ENCODE measurements around the gene FAM234B. TPM values are rescaled to one million over a fixed set of nuclear protein-coding genes. Genes with fewer than 3 reads are reported as not detected.

The FAM234B gene, protein sequence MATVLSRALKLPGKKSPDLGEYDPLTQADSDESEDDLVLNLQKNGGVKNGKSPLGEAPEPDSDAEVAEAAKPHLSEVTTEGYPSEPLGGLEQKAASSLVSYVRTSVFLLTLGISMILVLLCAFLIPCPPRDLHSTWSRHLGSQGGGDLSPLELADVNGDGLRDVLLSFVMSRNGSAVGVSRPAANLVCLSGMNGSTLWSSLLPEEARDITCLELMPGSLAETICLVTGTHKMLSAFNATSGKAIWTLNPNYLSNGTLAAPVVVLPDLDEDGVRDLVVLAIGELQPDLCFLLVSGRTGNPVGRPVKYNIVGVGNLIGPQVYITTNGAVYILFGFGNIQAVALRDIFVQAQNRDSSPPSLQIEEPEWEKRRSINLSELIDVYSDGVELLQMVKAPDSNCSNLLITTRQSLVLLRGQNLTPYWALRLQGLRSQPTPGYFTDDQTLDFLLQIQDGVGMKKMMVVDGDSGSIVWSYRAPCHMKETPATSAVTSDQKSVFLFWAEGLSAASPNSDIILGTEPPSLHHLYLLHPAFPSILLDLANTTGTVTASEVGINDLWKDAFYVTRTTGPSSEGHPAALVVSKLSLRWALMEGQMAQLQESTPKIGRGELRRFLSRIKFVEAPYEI
- total RNA-seq (2021) (25.9 to 28.6 TPM (median 26.2 TPM) in 3 replicates), Bru-seq, nascent RNA (percentile 75 among the genes with signal in this experiment)
- long read RNA-seq, experiment 1, full-length matches to known transcripts, result 41 of 57 reads
- long read RNA-seq, experiment 1, partial matches to known transcripts, result 7 of 57 reads
- long read RNA-seq, experiment 1, other reads (novel, unspliced or antisense), result 9 of 57 reads
- long read RNA-seq, experiment 2, full-length matches to known transcripts, result 2 of 27 reads
- long read RNA-seq, experiment 2, partial matches to known transcripts, result 4 of 27 reads
- long read RNA-seq, experiment 2, other reads (novel, unspliced or antisense), result 21 of 27 reads
- long read RNA-seq, experiment 3, result 0 reads

DNA sequence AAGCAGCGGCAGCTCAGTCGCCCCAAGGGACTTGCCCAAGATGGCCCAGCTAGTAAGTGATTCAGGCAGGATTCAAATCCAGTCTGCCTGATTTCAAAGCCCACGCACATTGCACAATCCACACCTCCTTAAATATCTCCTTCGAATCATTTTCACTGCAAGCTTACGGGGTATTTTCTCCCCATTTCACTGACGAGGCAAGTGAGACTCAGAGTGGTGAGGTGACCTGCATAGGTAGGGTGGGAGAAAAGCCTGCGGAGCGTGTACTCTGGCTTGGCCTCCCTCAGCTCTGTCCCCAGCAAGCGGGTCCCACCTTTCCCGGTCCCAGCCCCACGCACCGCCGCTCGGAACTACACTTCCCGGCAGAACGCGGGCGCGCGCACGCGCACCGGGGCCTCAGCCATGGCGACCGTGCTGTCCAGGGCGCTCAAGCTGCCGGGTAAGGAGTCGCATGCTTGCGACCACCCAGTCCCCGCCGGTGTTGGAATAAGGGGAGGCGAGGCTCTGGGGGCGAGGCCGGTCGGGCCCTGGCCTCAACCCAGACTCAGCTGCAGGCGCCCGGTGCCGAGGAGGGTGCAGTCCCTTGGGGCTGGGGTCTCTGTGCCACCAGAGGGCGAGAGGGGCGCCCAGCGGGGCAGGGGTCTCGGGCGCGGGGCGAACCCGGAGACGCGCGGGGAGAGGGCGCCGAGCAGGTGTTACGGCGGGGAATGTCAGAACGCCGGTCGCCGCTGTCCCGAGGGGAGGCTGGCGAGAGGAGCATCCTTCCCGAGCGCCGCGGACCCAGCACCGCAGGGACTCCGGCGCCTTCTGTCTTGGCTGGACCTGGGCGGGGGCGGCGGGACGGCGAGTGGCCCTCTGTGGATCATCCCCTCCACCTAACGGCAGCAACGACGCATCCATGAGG is at the start of gene FAM234B:
Gene FAM234B, plus strand, starts transcription at position 380 of the 904 bp plus-strand sequence. Its CDS starts 23 bp downstream, at position 403.
- ChIA-PET POLR2A (interaction anchor here (0.7 kb wide), 1 partner anchor 68 kb away, joined by 6 read pairs; no protein-coding TSS in a partner anchor), CTCF (interaction anchor here (0.8 to 3.9 kb wide), 14 partner anchors 13 to 486 kb away, joined by 3 to 19 read pairs (median 4); no protein-coding TSS in a partner anchor)
- Mint-ChIP-seq H3K4me1 (peaks cover 37% of the 10 kb centered on the region), H3K9me3 (no peaks in the 10 kb centered on the region), H3K27me3 (ENCODE audit: low read depth) (peaks cover 15% of the 10 kb centered on the region), H3K4me3 (peak within 1 kb of the TSS; percentile 85), H3K27ac (no peak within 1 kb of the TSS), H3K36me3 (no peaks in the 10 kb centered on the region)
- DNase-seq (ENCODE audit: low spot score) (peak; percentile 84), ATAC-seq (peak; percentile 92)
- TF ChIP-seq, protein P1, sequence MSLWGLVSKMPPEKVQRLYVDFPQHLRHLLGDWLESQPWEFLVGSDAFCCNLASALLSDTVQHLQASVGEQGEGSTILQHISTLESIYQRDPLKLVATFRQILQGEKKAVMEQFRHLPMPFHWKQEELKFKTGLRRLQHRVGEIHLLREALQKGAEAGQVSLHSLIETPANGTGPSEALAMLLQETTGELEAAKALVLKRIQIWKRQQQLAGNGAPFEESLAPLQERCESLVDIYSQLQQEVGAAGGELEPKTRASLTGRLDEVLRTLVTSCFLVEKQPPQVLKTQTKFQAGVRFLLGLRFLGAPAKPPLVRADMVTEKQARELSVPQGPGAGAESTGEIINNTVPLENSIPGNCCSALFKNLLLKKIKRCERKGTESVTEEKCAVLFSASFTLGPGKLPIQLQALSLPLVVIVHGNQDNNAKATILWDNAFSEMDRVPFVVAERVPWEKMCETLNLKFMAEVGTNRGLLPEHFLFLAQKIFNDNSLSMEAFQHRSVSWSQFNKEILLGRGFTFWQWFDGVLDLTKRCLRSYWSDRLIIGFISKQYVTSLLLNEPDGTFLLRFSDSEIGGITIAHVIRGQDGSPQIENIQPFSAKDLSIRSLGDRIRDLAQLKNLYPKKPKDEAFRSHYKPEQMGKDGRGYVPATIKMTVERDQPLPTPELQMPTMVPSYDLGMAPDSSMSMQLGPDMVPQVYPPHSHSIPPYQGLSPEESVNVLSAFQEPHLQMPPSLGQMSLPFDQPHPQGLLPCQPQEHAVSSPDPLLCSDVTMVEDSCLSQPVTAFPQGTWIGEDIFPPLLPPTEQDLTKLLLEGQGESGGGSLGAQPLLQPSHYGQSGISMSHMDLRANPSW (CRISPR knock-in tag; conservative IDR thresholded peaks at IDR 0.05; ENCODE audit: low read depth), result 0 out of 2 replicates have a peak, but pooled peaks have one; percentile 85
- TF ChIP-seq ELF4 (CRISPR knock-in tag; IDR thresholded peaks at IDR 0.05; ENCODE audit: low read depth), result no peak
- no peak for TF ChIP-seq GTF2I (CRISPR knock-in tag; conservative IDR thresholded peaks at IDR 0.05)
- TF ChIP-seq JUN (CRISPR knock-in tag; IDR thresholded peaks at IDR 0.05), result no peak
- TF ChIP-seq IRF2 (CRISPR knock-in tag; IDR thresholded peaks at IDR 0.05; ENCODE audit: borderline replicate concordance, low read depth), result no peak
- TF ChIP-seq, protein P2, sequence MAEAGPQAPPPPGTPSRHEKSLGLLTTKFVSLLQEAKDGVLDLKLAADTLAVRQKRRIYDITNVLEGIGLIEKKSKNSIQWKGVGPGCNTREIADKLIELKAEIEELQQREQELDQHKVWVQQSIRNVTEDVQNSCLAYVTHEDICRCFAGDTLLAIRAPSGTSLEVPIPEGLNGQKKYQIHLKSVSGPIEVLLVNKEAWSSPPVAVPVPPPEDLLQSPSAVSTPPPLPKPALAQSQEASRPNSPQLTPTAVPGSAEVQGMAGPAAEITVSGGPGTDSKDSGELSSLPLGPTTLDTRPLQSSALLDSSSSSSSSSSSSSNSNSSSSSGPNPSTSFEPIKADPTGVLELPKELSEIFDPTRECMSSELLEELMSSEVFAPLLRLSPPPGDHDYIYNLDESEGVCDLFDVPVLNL (CRISPR knock-in tag; IDR thresholded peaks at IDR 0.05; ENCODE audit: borderline replicate concordance, low read depth), result no peak
- no peak for TF ChIP-seq HMGA2 (CRISPR knock-in tag; IDR thresholded peaks at IDR 0.05)
- TF ChIP-seq, protein P3, sequence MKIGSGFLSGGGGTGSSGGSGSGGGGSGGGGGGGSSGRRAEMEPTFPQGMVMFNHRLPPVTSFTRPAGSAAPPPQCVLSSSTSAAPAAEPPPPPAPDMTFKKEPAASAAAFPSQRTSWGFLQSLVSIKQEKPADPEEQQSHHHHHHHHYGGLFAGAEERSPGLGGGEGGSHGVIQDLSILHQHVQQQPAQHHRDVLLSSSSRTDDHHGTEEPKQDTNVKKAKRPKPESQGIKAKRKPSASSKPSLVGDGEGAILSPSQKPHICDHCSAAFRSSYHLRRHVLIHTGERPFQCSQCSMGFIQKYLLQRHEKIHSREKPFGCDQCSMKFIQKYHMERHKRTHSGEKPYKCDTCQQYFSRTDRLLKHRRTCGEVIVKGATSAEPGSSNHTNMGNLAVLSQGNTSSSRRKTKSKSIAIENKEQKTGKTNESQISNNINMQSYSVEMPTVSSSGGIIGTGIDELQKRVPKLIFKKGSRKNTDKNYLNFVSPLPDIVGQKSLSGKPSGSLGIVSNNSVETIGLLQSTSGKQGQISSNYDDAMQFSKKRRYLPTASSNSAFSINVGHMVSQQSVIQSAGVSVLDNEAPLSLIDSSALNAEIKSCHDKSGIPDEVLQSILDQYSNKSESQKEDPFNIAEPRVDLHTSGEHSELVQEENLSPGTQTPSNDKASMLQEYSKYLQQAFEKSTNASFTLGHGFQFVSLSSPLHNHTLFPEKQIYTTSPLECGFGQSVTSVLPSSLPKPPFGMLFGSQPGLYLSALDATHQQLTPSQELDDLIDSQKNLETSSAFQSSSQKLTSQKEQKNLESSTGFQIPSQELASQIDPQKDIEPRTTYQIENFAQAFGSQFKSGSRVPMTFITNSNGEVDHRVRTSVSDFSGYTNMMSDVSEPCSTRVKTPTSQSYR (CRISPR knock-in tag; IDR thresholded peaks at IDR 0.05), result peak; percentile 55; the same call in 1 of the 2 replicates
- TF ChIP-seq, protein P4, sequence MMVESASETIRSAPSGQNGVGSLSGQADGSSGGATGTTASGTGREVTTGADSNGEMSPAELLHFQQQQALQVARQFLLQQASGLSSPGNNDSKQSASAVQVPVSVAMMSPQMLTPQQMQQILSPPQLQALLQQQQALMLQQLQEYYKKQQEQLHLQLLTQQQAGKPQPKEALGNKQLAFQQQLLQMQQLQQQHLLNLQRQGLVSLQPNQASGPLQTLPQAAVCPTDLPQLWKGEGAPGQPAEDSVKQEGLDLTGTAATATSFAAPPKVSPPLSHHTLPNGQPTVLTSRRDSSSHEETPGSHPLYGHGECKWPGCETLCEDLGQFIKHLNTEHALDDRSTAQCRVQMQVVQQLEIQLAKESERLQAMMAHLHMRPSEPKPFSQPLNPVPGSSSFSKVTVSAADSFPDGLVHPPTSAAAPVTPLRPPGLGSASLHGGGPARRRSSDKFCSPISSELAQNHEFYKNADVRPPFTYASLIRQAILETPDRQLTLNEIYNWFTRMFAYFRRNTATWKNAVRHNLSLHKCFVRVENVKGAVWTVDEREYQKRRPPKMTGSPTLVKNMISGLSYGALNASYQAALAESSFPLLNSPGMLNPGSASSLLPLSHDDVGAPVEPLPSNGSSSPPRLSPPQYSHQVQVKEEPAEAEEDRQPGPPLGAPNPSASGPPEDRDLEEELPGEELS (CRISPR knock-in tag; IDR thresholded peaks at IDR 0.05), result peak; percentile 35; the same call in 1 of the 2 replicates
- no peak for TF ChIP-seq ZNF121 (CRISPR knock-in tag; IDR thresholded peaks at IDR 0.05)
- TF ChIP-seq NR2C2 (CRISPR knock-in tag; IDR thresholded peaks at IDR 0.05), result no peak
- TF ChIP-seq SOX15 (CRISPR knock-in tag; IDR thresholded peaks at IDR 0.05), result no peak
- no peak for TF ChIP-seq TCF7 (CRISPR knock-in tag; IDR thresholded peaks at IDR 0.05; ENCODE audit: low read depth)
- no peak for TF ChIP-seq ZNF416 (CRISPR knock-in tag; IDR thresholded peaks at IDR 0.05)
- TF ChIP-seq FOXJ3 (CRISPR knock-in tag; IDR thresholded peaks at IDR 0.05; ENCODE audit: borderline replicate concordance), result no peak
- TF ChIP-seq FOXP1 (CRISPR knock-in tag; IDR thresholded peaks at IDR 0.05; ENCODE audit: borderline replicate concordance), result peak; percentile 64; the same call in 1 of the 2 replicates
- TF ChIP-seq, protein P5, sequence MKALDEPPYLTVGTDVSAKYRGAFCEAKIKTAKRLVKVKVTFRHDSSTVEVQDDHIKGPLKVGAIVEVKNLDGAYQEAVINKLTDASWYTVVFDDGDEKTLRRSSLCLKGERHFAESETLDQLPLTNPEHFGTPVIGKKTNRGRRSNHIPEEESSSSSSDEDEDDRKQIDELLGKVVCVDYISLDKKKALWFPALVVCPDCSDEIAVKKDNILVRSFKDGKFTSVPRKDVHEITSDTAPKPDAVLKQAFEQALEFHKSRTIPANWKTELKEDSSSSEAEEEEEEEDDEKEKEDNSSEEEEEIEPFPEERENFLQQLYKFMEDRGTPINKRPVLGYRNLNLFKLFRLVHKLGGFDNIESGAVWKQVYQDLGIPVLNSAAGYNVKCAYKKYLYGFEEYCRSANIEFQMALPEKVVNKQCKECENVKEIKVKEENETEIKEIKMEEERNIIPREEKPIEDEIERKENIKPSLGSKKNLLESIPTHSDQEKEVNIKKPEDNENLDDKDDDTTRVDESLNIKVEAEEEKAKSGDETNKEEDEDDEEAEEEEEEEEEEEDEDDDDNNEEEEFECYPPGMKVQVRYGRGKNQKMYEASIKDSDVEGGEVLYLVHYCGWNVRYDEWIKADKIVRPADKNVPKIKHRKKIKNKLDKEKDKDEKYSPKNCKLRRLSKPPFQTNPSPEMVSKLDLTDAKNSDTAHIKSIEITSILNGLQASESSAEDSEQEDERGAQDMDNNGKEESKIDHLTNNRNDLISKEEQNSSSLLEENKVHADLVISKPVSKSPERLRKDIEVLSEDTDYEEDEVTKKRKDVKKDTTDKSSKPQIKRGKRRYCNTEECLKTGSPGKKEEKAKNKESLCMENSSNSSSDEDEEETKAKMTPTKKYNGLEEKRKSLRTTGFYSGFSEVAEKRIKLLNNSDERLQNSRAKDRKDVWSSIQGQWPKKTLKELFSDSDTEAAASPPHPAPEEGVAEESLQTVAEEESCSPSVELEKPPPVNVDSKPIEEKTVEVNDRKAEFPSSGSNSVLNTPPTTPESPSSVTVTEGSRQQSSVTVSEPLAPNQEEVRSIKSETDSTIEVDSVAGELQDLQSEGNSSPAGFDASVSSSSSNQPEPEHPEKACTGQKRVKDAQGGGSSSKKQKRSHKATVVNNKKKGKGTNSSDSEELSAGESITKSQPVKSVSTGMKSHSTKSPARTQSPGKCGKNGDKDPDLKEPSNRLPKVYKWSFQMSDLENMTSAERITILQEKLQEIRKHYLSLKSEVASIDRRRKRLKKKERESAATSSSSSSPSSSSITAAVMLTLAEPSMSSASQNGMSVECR (CRISPR knock-in tag; IDR thresholded peaks at IDR 0.05; ENCODE audit: borderline replicate concordance), result peak; percentile 74; the same call in 1 of the 2 replicates
- peak; percentile 38; the same call in 1 of the 2 replicates for TF ChIP-seq KAT7 (CRISPR knock-in tag; IDR thresholded peaks at IDR 0.05; ENCODE audit: borderline replicate concordance)
- no peak for TF ChIP-seq CREB1 (CRISPR knock-in tag; IDR thresholded peaks at IDR 0.05)

Data from WTC11 (cell line).